HG02588 (cell line): ENCODE data around the gene CALCOCO2.
"Not testable (repeated sequence)": the region's sequence is repeated elsewhere in the genome, so short reads cannot be mapped to it uniquely, and the experiment has no call there.

Source experiments
- ATAC-seq: cut with Tn5 transposase; IDR thresholded peaks from one replicate; pipeline ENCODE4 v1.9.1; 2021; ENCODE audit warnings: mild to moderate bottlenecking, moderate library complexity; ENCODE audit not compliant: unreplicated experiment

Gene CALCOCO2

DNA sequence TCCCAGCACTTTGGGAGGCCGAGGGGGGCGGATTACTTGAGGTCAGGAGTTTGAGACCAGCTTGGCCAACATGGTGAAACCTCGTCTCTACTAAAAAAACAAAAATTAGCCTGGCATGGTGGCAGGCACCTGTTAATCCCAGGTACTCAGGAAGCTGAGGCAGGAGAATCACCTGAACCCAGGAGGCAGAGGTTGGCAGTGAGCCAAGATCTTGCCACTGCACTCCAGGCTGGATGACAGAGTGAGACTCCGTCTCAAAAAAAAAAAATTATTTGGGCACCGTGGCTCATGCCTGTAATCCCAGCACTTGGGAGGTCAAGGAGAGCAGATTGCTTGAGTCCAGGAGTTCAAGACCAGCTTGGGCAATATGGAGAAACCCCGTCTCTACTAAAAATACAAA is 9.9 kb upstream of the CALCOCO2 start:
- ATAC-seq, result not testable (repeated sequence)

DNA sequence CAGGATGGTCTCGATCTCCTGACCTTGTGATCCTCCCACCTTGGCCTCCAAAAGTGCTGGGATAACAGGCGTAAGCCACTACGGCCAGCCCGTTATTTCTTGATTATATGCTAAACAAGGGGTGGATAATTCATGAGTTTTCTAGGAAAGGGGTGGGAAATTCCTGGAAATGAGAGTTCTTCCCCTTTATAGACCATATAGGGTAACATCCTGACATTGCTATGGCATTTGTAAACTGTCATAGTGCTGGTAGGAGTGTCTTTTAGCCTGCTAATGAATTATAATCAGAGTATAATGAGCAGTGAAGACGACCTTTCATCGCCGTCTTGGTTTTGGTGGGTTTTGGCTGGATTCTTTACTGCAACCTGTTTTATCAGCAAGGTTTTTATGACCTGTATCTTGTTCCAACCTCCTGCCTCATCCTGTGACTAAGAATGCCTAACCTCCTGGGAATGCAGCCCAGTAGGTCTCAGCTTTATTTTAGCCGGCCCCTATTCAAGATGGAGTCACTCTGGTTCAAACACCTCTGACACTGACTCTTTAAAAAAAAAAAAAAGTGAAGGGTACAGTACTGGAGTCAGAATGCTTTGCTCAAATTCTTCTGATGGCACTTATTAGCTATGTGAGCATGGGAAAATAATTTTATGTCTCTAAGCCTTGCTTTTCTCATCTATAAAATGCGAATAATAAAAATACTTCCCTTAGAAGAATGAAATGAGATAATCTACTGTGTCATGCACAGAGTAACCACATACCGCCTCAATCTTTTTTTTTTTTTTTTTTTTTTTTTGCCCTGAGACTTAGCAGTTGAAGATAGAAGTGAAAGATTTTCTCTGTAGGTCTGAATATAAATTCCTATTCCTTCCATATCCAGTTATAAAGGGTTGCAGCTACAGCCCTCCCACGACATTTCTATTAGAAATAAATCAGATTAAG is 5.1 kb upstream of the CALCOCO2 start:
- ATAC-seq, result no peak

DNA sequence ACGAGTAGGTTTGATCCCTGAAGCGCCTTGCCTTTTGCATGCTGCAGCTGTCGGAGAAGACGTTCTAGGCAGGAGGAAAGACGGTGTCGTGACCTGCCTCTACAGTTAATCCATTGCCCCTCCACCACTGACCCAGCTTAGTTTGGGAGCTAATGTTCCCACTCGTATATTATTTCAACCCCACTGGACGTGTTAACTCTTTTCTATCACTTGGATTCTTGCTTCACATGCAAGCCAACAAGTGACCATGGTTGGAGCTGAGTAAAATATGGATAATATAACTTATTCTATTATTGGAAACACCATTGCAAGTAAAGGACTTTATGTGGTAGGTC is 681 bp downstream of the CALCOCO2 start:
- no peak for ATAC-seq

DNA sequence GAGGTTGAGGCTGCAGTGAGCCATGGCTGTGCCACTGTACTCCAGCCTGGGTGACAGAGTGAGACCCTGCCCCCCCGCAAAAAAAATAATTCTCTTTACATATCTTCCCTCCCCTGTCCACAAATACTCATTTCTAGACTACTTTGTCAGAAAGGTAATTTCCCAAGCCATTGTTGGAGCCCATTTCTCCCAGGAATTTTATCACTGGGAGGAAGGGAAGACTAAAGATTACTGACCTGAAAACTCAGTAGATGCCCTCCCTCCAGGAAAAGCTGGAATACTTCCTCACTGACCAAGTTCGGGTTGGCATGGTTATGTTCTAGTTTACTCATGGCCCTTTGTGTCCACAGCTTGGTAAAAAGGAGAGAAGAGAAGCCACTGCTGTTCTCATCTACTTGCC is 4.1 kb downstream of the CALCOCO2 start:
- no peak for ATAC-seq

DNA sequence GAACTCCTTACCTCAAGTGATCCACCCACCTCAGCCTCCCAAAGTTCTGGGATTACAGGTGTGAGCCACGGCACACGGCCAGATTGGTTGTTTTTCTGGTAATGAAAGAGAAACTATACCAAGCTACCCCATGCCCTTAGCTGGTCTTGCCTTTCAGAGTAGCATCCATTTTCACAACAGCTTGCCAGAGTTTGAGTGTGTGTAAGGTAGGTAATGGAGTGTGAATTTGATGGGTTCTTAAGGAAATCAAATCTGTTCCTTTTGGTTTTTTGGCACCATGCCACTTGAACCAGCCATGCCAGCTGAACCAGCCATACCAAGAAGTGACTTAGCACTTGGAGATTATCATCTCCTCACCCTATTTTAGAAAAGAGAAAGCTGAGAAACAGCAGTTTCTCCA is 5.1 kb downstream of the CALCOCO2 start:
- ATAC-seq, result no peak

DNA sequence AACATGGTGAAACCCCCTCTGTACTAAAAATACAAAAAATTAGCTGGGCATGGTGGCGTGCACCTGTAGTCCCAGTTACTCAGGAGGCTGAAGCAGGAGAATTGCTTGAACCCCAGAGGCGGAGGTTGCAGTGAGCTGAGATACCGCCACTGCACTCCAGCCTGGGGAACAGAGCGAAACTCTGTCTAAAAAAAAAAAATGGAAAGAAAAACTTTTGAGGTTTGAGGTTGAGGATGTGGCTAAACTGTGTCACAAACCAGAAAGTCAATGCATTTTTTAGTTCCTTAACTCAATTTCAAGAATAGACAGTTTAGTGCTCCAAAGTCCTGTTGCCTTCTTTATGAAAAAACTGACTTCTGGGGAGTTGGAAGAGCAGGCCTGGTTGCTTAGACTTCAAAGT is 6.6 kb downstream of the CALCOCO2 start:
- not testable (repeated sequence) for ATAC-seq

DNA sequence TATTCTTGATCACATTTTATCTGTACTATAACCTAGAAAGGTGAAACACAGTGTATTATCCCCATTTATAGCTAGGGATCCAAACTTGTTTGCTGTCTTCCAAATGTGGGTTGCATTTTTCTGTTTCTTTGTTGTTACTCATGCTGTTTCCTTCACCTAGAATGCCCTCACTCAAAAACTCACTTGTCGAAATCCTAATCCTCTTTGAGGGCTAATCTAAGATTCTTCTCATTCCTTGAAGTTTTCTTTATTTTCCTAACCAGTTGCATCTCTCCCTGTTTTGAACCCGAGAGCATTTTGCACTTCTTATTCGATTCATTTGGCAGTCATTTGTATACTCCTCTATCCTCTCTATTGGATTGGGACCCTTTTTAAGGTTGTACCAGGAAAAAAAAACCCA is 9.6 kb downstream of the CALCOCO2 start:
- ATAC-seq, result no peak

DNA sequence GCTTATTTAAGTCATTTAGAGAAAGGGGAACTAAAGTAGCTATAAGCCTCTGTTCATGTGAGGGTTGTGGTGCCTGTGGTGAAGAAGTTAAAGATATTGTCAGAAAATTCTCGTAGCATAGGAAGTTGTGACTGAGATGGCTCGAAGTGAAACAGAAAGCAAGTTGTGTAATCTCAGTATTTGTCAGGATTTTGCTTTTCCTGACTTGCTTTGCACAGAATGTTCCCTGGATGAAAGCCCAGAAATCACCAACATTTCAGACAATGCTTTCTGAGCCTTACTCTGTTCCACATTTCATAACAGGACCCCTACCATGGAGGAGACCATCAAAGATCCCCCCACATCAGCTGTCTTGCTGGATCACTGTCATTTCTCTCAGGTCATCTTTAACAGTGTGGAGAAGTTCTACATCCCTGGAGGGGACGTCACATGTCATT is 10.6 kb downstream of the CALCOCO2 start:
- ATAC-seq, result peak; percentile 74

DNA sequence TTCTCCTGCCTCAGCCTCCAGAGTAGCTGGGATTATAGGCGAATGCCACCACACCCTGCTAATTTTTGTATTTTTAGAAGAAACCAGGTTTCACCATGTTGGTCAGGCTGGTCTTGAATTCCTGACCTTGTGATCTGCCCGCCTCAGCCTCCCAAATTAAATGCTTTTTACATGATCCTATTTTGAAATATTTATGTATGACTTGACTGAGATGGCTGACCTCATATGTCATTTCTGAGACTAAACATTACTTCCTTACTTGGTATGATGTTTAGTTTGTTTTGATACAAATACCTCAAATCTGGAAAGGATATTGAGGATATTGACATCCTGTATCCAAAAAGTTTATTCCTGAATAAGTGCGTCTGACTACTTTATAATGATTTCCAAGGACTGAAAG is 11.9 kb downstream of the CALCOCO2 start:
- ATAC-seq, result no peak

DNA sequence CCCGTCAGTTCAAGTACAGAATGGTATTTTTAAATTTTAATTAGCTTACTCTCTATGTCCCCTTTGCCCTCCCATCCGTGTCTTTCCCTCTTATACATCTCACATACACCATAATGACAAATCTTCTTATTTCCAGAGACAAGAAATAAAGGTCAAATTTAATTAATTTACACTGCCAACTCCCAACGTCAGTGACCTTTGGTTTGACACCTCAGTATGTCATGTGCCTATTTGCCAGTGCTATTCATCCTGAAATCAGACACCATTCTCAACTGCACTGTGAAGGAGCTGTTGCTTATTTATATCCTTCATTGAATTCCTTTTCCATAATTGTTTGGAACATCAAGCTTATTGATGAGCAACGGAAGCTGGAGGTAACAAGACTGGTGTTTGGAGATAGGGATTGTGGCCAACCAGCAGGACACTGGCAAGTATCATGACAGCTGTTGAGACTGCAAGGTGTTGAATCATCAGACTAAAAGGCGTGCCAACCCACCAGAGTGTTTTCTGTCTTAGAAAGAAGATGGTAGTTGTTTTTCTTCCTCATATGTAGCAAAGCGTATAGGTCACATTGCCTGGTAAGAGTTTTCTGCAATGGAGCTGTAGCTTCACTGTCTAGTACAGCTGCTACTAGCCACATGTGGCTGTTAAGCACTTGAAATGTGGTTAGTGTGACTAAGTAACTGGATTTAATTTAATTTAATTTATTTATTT is 12.5 kb downstream of the CALCOCO2 start:
- no peak for ATAC-seq

DNA sequence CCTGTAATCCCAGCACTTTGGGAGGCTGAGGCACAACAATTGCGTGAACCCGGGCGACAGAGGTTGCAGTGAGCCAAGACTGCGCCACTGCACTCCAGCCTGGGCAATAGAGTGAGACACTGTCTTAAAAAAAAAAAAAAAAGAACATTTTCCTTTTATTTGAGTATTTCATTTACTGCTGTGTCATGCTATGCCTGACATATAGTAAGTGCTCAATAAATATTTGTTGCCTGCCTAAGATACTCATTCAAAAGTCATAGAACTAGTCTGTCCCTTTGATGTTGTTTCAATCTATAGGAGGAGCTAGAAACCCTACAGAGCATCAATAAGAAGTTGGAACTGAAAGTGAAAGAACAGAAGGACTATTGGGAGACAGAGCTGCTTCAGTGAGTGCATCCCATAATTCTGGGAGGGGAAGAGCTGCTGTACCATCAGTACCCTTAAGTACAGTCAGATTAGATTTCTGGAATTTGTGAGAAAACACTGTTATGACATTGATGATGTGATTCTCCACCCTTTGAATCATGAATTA is 20.0 kb downstream of the CALCOCO2 start:
- ATAC-seq, result no peak

DNA sequence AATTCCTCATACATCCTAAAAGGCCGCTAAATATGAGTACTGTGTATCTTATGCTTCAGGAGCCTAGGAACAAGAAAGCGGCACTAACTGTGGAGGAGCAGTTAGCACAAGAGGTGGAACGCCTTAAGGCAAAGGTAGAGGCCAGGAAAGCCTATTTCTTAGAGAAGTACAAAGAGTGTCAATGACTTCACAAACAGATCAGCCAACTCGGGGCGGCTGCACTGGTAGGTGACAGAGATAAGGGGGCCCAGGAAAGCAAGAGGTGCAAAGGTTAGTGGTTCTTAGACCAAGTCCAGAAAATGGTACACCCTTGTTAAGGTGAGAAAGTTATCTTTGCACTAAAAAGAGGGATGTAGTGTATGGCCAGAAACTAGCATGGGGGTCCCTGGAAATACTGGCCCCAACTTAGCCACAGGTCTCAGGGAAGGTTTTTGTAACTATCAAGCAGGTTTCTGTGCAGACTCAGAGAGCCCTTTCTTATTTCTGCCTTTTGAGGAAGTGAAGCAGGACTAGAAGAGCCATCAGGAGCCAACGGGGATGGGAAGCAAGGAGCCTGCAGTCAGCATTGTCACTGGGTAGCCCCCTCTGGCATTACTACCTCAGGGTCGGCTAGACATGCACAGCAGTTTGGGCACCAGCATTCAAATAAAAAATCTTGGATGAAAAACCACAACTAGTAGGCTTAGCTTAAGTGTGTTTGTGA is 24.1 kb downstream of the CALCOCO2 start:
- ATAC-seq, result no peak

DNA sequence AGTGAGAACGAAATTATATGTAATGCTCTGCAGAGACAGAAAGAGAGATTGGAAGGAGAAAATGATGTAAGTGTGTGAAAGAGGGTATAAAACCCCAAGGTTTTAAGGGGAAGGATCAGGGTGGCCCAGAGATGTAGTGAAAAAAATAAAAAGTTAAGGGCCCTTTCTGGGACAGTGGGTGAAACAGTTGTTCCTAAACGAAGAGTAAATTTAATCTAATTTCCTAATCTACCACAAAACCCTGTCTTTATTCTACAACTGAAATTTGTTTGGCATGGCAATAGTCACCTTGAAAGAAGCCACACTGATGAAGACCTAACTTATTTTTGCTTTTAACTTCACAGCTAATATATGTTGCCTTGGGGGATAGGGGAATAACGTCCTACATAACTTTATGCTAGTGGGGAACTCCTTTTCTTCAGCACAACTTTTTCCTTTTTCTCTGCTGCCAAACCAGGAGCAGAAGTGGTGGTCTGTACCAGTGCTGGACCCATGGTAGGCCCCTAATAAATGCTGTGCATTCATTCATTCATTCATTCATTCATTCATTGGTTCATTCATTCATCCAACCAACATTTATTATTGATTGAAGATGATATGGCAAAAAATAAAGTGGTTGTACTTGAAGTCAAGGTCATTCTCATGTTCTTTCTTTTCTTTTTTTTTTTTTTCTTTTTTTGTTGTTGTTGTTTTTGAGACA is 25.4 kb downstream of the CALCOCO2 start:
- ATAC-seq, result no peak

DNA sequence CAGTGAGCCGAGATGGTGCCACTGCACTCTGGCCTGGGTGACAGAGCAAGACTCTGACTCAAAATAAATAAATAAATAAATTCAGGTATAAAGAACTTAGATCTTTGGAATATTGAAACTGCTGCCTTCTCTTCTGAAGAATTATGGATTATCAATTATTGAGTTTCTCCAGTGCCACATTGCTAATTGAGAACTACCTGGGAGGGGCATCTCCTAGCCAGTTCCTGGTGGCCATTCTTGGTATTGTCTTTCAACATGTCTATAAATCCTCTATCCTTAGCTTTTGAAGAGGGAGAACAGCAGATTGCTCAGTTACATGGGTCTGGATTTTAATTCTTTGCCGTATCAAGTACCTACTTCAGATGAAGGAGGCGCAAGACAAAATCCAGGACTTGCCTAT is 29.2 kb downstream of the CALCOCO2 start:
- no peak for ATAC-seq

DNA sequence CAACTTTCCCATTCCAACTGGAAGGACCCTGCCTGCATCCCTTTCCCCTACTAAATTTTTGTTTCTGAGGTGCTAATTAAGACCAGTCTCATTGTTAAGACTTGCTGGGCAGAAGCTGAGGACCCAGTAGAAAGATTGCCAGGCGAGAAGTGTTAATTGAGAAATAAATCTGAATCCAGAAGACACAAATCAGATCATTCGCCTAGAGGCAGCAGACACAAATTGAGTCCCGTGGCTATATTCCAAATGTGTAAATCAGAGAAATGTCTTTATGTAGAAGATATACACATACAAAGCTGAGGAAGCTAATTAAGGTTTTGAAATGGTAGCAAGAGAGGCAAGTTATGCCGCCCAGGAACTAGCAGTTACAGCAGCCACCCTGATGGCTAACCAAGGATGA is 29.6 kb downstream of the CALCOCO2 start:
- ATAC-seq, result no peak

DNA sequence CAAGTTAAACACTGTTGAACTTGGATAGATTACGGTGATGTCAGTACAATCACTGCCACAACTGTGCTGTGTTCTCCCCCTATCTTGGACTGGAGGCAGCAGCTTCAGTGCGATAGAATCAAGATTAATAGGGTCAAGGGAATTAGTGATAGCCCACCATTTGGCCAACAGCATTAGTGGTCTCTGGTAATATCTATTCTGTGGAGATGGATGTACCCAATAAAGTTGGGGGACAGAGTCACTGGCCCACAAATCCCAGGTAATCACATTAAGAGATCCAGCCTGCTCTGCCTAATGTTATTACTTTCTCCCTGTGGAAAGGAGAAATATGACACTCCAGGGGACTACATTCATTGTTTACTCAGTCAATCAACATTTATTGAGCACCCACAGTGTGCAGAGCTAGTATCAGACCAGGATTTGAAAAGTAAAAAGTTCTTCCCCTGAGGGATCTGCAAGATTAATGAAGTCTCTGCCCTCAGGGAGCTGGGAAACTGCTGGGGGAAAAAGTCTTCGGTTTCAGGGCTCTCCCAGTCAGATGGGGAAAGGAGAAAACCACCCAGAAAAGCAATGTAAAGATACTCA is 38.2 kb downstream of the CALCOCO2 start:
- no peak for ATAC-seq

DNA sequence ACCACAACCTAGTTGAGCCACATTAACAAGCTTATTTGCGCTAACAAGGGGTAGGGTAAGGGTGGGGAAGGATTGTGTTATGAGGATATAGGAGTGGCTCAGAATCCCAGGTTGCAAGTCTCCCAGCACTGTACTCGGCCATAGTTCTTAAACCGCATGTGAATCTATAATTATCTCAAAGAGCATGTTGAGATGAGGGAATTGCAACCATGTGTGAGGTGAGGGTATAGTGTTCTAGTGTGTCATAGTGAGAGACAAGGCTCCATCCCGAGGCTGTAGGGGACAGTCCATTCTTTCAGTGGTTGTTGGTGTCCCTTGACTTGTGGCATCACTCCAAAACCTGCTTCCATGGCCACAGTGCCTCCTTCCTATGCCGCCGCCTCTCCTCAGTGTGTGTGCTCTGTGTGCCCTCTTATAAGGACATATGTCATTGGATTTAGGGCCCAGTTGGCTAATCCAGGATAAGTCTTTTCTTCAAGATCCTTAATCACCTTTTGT is 39.0 kb downstream of the CALCOCO2 start:
- no peak for ATAC-seq

DNA sequence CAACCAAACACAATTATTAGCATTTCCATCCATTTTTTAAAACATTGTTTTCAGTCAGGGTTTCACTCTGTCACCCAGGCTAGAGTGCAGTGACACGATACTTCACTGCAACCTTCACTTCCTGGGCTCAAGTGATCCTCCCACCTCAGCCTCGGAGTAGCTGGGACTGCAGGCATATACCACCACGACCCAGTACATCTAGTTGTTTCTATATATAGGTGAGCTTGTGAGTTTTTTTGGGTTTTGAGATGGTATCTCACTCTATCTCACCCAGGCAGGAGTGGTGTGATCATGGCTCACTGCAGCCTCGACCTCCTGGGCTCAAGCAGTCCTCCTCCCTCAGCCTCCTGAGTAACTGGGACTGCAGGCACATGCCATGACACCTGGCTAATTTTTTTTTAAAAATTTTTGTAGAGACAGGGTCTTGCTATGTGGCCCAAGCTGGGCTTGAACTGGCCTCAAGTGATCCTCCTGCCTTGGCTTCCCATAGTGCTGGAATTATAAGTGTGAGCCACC is 40.3 kb downstream of the CALCOCO2 start:
- ATAC-seq, result no peak

DNA sequence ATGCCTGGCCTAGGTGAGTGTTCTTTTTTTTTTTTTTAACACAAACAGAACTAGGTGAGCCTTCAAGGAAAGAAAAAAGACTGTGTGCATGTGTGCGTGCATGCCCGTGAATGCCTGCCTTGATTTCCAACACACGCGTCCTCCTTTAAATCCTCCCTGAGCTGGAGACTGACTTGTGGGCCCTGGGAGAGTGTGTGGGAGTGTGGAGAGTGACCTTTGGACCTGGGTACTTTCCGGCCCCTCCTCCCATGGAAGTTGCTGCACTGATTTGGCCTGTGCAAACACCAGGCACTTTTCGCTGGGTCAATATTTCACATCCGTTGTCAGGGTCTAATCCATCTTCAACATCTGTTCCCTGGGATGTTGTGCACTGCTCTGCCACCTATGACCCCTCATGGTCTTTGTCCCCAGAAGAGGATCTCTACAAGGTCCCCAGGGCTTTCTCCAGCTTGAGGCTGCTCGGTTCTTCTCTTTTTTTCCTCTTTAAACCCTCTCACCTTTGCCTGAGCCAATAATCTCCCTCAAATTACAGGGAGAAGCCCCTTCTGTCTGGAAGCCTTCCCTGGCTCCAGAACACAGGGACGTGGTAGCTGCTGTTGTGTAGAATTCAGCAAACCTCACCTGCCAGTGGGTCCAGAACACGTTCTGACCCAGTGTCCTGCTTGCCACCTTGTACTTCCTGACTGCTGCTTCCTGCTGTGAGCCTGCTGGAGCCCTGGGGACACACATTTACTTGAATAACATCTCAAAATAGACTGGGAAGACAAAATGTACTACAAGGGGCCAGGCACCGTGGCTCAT is 40.9 kb downstream of the CALCOCO2 start:
- ATAC-seq, result no peak
